ENCODE results near the gene RERE.

DNA sequence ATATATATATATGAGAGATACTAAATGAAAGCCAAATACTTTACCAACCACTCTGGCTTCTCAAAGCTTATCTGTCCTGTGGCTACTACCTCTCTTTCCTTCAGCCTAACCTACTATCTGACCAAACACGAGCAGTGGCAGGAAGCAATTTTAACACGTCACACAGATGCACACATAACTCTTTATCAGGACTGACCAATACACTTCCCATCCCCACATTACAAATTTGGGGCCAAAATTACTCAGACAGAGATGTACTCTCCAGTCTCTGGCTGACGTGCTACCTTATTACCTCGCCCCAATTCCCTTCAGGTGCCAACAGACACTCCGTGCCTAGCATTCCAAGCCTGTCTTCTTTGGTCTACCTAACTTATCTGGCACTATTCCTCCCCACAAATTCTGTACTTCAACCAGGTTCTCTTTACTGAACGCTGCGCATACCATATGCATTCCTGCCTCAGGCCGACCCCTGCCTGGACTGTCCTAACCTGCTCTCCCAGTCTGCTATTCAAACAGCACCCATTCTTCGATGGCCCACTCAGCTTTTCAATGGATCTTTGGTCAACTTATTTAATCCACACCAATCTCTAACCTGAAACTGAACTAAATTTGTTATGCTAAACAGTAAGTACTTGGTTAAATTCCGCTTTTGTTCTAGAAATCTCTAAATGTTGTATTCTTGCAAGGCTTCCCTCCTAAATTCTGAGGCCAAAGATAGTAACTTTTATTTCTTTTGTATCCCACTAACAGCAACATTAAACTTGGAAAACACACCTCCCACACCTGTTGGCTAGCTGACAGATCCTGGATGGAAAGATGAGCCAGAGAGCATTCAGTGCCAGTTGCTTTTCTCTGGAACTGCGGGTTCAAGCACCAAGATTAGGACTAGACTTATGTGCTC, 27.9 kb downstream of the RERE start:
- TF ChIP-seq POLR2A (IDR thresholded peaks at IDR 0.05; ENCODE audit: low read depth, low read length) (no peak), POLR2AphosphoS5 (IDR thresholded peaks at IDR 0.05; ENCODE audit: low read depth, low read length) (no peak), TAF1 (IDR thresholded peaks at IDR 0.05; ENCODE audit: borderline replicate concordance, low read depth, low read length) (no peak)
